NCI-H226 (cell line): Measurements from ENCODE around the gene TTC13.

ENCODE experiments used
- DNase-seq: peaks from one replicate; pipeline ENCODE4 v3.0.0-alpha.2; 2015

Gene TTC13

GRCh38 chr1:230939806-230940489, 38.7 kb downstream of the TTC13 start:
- DNase-seq = no peak

DNA sequence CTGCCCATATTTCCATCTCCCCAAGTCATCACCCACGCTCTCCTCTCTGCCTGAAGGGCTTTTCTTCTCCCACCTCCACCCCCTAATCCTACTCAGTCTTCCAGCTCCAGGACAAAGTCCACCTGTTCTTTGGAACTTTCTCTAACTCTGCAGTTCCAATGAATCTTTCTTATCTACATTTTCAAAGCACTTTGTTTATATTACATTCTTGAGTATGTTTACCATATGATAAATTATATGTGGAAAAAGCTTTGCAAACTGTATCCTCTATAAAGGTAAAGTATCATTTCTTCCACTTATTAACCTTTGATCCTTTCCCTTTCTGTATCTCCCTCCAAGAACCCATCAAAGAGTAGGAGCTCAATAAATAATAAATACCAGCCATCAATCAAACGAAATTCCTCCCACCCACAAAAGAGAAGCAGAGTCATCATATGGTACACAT, 39.7 kb downstream of the TTC13 start:
- DNase-seq = no peak

DNA sequence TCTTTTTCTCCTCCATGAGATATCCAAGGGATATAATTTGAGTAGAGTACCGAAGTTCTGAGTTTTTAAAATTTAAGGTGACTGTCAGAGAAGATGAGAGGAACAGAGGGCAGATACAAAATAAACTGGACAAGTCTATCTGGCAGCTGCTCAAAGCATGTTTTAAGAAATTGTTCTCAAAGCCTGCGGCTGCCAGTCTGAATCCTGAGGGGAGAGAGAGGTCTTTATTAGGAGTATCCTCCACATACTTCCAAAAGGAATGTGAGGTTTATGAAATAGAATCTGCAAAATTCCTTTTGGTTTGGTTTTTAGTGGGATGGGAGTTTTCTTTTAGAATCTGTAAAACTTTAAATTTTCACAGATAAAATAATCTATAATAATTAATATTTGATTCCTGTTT, 41.3 kb downstream of the TTC13 start:
- DNase-seq = no peak

DNA sequence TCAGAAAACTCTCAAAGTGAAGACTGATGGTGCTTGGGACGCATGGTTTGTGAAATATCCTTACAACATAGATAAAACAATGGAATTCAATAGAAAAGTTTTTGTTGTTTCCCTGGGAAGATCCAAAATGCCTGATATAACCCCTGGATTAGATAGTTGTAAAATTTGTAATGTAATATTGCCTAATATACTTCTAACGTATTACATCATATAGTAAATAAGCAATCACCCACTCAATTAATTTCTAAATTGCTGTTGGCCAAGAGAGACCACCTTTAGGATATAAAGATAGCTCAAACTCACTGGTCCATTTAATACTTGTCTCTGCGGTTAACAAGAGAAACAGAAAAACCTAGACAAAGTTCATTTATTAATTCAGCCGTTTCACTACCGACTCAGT, 42.2 kb downstream of the TTC13 start:
- no peak for DNase-seq

- no peak for DNase-seq
Observed at GRCh38 chr1:230935852-230936251, 42.8 kb downstream of the TTC13 start.

DNA sequence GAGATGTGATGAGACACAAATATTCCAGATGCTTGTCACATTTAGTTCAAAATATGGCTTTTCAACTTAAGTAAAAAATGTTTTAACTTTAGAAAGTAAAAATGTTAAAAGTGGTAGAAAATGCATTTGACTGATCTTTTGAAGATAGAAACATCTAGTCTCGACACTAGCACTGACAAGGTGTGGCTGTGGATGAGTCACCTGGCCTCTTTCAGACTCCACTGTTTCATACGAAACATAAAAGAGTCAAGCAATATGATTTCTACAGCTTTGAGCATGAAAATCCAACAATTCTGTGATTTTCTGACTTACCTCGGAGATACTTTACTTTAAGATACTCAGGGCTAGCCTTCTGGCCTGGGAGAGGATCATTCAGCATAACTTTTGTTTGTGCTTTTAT, 47.7 kb downstream of the TTC13 start:
- no peak for DNase-seq

DNA sequence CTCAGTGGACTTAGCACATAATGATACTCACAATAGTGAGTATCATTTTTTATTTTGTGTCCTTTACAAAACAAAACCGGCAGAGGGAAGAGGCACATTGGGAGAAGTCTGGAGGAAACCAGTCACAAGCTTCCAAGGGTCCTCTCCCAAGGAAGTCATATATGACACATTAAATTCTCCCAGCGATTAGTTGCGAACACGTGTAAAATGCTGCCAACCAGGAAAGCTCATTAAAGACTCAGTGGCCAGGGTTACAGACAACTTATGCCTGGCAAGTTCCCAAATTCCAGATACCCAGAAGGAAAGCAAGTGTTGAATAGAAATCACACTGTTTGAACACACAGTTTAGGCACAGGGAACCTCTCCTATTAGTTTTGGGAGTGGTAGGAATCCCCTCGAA, 52.5 kb downstream of the TTC13 start:
- DNase-seq = no peak

GRCh38 chr1:230925608-230926007, 53.1 kb downstream of the TTC13 start:
- no peak for DNase-seq

GRCh38 chr1:230923176-230923575, 55.5 kb downstream of the TTC13 start:
- no peak for DNase-seq

- DNase-seq = no peak
Observed at GRCh38 chr1:230922620-230923019, 56.0 kb downstream of the TTC13 start.

- no peak for DNase-seq
Observed at GRCh38 chr1:230919207-230919606, 59.5 kb downstream of the TTC13 start.

DNA sequence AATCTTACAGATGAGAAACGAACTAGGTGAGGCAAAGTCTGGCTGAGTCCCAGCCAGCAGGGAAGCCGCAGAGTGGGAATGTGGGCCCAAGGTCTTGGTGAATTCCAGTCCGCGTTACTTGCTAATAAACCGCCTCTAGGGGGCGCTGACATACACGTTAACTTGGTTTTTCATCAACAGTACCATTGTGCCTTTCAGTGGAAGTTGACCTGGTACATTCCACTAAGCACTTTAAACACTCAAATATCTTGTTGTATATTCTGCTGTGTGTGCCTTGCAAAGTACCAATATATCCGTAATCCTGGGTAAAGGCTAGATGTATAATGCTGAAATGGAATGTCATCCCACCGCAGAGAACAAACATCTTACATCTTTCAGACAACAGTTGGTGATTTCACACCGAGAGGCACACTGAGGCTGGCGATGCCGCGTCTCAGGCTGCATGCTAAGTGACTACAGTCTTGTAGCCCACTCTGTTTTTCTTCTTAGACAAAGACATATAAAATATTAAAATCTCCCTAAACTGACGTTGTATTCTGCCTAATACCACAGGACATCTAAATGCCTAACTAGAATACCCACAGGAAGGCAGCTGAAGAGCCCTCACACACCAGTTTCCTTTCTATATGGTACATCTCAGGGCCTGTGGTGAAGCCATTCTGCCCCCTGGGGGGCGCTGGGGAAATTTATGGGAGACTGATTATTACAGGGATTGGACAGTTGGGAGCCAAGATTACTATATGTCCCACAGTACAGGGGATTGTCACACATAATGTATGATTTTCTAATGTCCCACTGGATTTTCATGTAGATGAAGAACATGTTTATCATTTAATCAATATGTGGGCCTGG, 61.2 kb downstream of the TTC13 start:
- no peak for DNase-seq

DNA sequence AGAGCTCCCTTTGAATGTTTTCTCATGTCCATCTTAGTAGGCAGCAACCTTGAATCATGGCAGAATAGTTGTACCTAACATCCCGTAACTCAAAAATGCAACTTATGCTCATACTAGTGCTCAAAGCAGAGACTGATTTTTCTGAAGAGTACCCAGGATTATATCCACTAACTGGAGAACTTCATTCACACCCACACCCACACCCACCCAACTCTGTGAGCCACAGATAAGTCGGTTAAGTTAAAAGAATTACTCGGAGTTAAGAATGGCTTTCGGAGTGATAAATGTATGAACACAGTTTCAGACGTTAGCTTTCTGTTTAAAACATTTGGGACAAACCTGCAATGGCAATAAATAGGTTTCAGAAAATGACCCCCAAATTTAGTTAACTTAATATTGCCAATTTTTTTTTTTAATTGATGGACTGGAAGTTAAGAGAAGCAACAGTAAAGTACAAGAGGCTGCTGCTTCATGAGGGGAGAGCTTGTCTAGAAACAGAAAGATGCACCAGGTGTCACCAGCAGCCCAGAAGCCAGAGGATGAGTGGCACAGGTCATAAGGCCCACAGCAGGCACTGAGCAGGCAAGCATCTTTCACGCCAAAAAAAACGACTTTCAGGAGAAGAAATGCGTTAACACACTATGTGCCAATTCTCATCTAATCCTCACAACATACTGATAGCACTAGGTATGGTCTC, 61.9 kb downstream of the TTC13 start:
- no peak for DNase-seq

- DNase-seq = no peak
Observed at GRCh38 chr1:230915078-230915477, 63.6 kb downstream of the TTC13 start.

GRCh38 chr1:230913496-230913895, 65.2 kb downstream of the TTC13 start:
- DNase-seq = no peak

GRCh38 chr1:230910755-230911117, 67.9 kb downstream of the TTC13 start:
- DNase-seq = no peak

- no peak for DNase-seq
Observed at GRCh38 chr1:230909974-230910754, 68.5 kb downstream of the TTC13 start.

DNA sequence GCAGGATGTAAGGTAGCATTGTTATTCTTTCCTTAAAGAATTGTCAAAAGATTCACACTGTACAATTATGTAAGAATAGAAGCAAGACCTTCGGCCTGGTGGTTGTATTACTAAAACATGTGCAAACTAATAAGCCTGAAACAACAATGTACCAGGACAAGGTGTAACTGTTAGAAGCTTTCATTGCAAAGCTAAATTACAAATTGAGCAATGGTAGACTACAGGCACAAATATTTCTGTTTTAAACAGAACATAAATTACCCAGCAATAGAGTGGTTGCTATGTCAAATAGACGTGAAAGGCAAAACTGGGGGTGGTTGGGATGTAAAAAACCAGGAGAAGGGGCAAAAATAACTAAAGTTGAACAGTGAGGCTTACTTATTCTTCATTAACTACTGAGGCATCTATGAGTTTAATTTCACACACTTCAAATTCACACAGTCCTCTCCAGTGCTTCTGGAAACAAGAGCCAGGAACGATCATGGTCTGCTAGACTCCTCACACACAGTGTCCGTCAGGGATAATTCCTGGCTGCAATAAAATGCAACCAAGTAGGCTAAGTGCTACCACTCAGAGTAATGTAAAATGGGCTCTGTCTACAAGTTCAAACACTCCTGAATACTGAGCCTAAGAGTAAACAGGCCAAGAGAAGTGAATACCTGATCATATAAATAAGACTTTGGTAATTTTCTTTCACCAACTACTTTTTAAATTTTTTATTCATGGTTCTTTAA, 71.0 kb downstream of the TTC13 start:
- no peak for DNase-seq

GRCh38 chr1:230906226-230906625, 72.4 kb downstream of the TTC13 start:
- DNase-seq = no peak

GRCh38 chr1:230905733-230906132, 72.9 kb downstream of the TTC13 start:
- DNase-seq = no peak

GRCh38 chr1:230902349-230902923, 76.2 kb downstream of the TTC13 start:
- no peak for DNase-seq

DNA sequence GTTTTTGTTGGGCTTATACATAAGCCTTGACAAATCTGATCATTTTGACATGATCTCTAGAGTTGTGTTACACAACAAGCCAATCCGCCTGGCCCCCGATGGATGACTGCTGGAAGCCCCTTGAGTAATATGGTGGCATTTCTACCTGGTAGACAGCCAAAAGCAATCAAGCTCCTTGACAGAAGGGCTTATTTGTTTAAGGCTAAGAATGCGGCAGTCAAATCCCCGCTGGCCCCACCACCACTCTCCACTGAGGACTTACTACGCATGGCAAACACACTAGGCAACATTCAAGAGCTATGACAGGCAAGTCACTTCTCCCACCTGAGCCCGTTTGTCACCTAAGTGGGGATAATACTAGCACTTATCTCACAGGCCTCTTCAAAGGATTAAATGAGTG, 77.0 kb downstream of the TTC13 start:
- no peak for DNase-seq
